ENCODE measurements around the gene PRDM16.

PRDM16 gene

GRCh38 chr1:3174487-3175247, 105.7 kb downstream of the PRDM16 start:
- DNase-seq (ENCODE audit: low read depth) = peak; percentile 50
- no peak overlapping the region for H3K4me3 ChIP-seq (ENCODE audit: low read depth, low read length)
- TF ChIP-seq CTCF (conservative IDR thresholded peaks at IDR 0.05; ENCODE audit: low read depth, low read length) = no peak

GRCh38 chr1:3175486-3175885, 106.5 kb downstream of the PRDM16 start:
- no peak for DNase-seq (ENCODE audit: low read depth)
- no peak overlapping the region for H3K4me3 ChIP-seq (ENCODE audit: low read depth, low read length)
- no peak for TF ChIP-seq CTCF (conservative IDR thresholded peaks at IDR 0.05; ENCODE audit: low read depth, low read length)

GRCh38 chr1:3176028-3176427, 107.0 kb downstream of the PRDM16 start:
- no peak for TF ChIP-seq CTCF (conservative IDR thresholded peaks at IDR 0.05; ENCODE audit: low read depth, low read length)
- H3K4me3 ChIP-seq (ENCODE audit: low read depth, low read length) = no peak overlapping the region
- no peak for DNase-seq (ENCODE audit: low read depth)

- H3K4me3 ChIP-seq (ENCODE audit: low read depth, low read length) = no peak overlapping the region
- no peak for TF ChIP-seq CTCF (conservative IDR thresholded peaks at IDR 0.05; ENCODE audit: low read depth, low read length)
- no peak for DNase-seq (ENCODE audit: low read depth)
These were observed 107.8 kb downstream of the PRDM16 start for GRCh38 chr1:3176820-3177219.

DNA sequence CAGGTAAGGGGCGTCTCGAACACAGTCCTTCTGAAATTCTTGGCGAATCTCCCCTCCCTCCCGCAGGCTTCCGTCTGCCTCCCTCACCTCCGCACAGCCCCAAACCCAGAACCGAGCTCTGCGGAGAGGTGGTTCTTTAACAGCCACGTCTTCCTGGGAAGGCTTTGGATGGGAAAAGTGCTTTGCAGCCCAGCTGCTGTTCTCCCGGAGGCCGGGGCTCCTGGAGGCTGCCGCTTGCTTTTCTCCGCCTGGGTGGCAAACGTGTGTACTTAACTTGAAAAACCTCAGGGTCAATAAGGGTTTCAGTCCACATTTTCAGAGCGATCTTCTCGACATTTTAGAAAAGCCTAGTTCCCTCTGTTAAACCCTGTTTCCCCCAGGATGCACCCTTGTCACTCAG, 109.3 kb downstream of the PRDM16 start:
- H3K4me3 ChIP-seq (ENCODE audit: low read depth, low read length) = no peak overlapping the region
- TF ChIP-seq CTCF (conservative IDR thresholded peaks at IDR 0.05; ENCODE audit: low read depth, low read length) = no peak
- DNase-seq (ENCODE audit: low read depth) = no peak

DNA sequence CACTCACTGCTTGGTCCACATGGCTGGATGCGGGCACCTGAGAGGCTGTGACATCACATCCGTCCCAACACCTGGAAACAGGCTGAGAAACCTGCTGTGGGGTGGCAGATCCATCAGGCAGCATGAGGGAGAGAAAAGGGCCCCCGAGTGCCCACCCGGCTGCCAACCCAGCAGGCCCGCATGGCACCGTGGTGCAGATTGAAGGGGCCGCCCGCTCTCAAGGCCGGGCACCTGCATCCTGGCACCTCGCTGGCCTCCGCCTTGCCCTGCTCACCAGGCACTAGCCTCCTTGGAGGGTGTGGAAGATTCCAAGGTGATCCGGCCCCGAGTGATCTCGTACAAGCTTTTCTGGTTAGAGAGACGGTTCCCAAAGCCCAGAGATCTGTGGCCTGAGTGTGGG, 110.5 kb downstream of the PRDM16 start:
- no peak overlapping the region for H3K4me3 ChIP-seq (ENCODE audit: low read depth, low read length)
- no peak for DNase-seq (ENCODE audit: low read depth)
- no peak for TF ChIP-seq CTCF (conservative IDR thresholded peaks at IDR 0.05; ENCODE audit: low read depth, low read length)

- no peak for DNase-seq (ENCODE audit: low read depth)
- no peak overlapping the region for H3K4me3 ChIP-seq (ENCODE audit: low read depth, low read length)
- no peak for TF ChIP-seq CTCF (conservative IDR thresholded peaks at IDR 0.05; ENCODE audit: low read depth, low read length)
These were observed 111.9 kb downstream of the PRDM16 start for GRCh38 chr1:3180915-3181314.

Measured in choroid plexus epithelial cell (primary cell).